ENCODE data around the gene PPP1R26. TPM values are rescaled to one million over a fixed set of nuclear protein-coding genes. Genes with fewer than 3 reads are reported as not detected.

PPP1R26 gene
- total RNA-seq, 2 donors from 2014 or later: 18.9 to 19.7 TPM

DNA sequence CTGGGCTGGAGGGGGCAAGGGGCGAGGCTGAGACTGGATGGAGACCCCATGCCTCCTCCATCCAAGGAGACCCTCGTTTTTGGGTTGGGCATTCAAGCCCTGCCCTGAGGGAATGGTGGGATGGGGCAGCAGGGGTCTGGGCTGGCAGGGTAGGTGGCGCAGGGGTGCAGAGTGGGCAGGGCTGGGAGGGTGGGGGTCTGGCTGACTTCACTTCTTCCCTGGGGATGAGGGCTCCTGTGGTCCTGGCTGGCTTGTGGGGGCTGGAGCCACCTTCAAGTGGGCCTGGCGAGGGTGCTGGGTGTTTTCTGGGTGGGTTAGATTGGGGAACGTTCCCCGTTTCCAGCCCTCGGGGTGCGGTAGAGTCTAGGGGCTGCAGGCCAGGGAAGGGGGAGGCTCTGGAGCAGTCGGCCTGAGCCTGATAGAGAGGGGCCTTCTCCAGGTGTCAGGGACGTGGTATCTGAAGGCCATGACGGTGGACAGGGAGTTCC is 42.1 kb downstream of the PPP1R26 start:
- H3K27me3 ChIP-seq: no peaks in the 10 kb centered on the region
- DNase-seq: no peak
- intact Hi-C loops (cut with DNase I): no loop called here

DNA sequence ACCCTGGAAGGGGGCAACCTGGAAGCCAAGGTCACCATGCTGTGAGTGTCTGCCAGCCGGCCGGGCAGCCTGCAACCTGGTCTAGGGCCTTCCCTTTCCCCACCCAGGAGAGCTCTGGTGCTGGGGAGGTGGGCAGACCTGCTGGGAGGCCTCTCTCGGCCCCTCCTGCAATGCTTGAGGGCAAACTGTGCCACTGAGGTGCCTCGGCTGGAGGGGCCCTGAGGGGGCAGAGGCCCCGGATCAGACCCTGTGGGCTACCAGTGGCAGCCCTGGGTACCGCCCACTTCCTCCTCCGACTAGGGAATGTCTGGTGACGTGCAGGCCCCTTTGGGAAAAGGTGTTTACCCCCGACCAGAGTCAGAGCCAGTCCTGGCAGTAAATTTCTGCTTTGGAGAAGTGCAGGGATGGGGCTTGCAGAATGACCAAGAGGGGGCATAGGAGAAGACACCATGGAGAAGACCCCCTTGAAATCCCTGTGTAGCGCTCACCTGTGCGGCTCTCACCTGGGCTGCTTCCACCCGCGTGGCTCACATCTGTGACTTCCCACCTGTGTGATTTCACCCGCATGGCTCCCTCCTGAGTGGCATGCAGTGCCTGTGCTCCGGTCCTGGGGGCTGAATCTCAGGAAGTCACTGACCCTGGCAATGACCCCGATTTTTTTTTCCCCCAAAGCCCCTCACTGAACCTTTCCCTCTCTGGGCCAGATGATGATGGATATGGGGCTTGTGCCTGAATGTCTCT is 42.7 kb downstream of the PPP1R26 start:
- Histone ChIP-seq H3K4me3 (no peak overlapping the region), H3K27me3 (no peaks in the 10 kb centered on the region), H3K4me1 (no peaks in the 10 kb centered on the region), H3K9ac (ENCODE audit: low read depth in 2 of 2, low read length in 2 of 2) (peak overlapping the region in 1 of 2 donors; percentile 2), H3K36me3 (no peaks in the 10 kb centered on the region), H3K9me3 (no peaks in the 10 kb centered on the region), H3K27ac (no peak overlapping the region)
- TF ChIP-seq, protein P1, sequence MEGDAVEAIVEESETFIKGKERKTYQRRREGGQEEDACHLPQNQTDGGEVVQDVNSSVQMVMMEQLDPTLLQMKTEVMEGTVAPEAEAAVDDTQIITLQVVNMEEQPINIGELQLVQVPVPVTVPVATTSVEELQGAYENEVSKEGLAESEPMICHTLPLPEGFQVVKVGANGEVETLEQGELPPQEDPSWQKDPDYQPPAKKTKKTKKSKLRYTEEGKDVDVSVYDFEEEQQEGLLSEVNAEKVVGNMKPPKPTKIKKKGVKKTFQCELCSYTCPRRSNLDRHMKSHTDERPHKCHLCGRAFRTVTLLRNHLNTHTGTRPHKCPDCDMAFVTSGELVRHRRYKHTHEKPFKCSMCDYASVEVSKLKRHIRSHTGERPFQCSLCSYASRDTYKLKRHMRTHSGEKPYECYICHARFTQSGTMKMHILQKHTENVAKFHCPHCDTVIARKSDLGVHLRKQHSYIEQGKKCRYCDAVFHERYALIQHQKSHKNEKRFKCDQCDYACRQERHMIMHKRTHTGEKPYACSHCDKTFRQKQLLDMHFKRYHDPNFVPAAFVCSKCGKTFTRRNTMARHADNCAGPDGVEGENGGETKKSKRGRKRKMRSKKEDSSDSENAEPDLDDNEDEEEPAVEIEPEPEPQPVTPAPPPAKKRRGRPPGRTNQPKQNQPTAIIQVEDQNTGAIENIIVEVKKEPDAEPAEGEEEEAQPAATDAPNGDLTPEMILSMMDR (IDR thresholded peaks at IDR 0.05): no peak
- no peak for DNase-seq
- intact Hi-C loops (cut with DNase I): no loop called here

More for the DNA sequence above, 42.1 kb downstream of the PPP1R26 start:
- no peaks in the 10 kb centered on the region for H3K4me1 ChIP-seq
- no peaks in the 10 kb centered on the region for H3K9me3 ChIP-seq
- H3K36me3 ChIP-seq: no peaks in the 10 kb centered on the region
- H3K4me3 ChIP-seq: no peak overlapping the region
- no peak overlapping the region for H3K27ac ChIP-seq
- H3K9ac ChIP-seq (ENCODE audit: low read depth in 2 of 2, low read length in 2 of 2): no peak overlapping the region
- TF ChIP-seq, protein P1 (IDR thresholded peaks at IDR 0.05): no peak

DNA sequence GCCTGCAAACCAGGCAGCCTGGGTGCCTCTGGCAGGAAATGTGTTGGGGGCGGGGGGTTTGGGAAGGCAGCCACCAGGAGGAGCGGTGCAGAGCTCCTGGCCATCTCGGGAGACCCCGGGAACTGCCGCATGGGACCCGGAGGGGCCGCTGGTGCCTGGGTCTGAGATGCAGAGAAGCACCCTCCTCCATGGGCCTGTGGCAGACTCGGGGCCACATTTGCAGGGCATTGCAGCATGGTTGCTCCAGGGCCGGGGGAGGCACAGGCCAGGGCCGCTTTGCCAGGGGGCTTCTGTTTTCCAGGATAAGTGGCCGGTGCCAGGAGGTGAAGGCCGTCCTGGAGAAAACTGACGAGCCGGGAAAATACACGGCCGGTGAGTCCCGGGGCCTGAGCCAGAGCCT is 43.3 kb downstream of the PPP1R26 start:
- TF ChIP-seq, protein P1 (IDR thresholded peaks at IDR 0.05): no peak
- intact Hi-C loops (cut with DNase I): no loop called here
- H3K9ac ChIP-seq (ENCODE audit: low read depth in 2 of 2, low read length in 2 of 2): no peak overlapping the region
- H3K36me3 ChIP-seq: no peaks in the 10 kb centered on the region
- H3K27ac ChIP-seq: no peak overlapping the region
- DNase-seq: no peak
- no peak overlapping the region for H3K4me3 ChIP-seq
- H3K4me1 ChIP-seq: no peaks in the 10 kb centered on the region
- H3K27me3 ChIP-seq: no peaks in the 10 kb centered on the region
- H3K9me3 ChIP-seq: no peaks in the 10 kb centered on the region

DNA sequence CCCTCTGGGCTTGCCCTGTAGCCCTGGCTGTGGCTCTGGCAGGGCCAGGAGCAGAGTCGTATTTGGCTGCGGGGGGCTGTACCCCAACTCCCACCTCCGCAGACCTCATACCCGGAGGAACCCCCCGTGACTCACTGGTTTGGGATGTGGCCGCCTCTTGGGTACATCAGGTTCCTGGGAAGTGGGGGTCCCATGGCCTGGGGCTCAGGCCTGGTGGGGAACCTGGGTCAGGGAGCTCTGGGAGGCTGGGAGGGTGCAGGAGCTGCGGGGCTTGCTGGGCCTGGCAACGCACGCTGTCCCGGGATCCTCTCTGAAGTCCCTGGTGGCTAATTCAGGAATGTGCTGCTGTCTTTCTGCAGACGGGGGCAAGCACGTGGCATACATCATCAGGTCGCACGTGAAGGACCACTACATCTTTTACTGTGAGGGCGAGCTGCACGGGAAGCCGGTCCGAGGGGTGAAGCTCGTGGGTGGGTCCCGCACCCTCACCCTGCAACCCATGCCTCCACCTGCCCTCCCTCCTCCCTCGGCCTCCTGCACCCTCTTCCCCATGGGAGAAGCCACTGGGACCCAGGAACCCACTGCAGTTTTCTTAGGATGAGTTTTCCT is 44.0 kb downstream of the PPP1R26 start:
- no peaks in the 10 kb centered on the region for H3K4me1 ChIP-seq
- no peaks in the 10 kb centered on the region for H3K36me3 ChIP-seq
- no peak for DNase-seq
- no peak overlapping the region for H3K4me3 ChIP-seq
- TF ChIP-seq, protein P1 (IDR thresholded peaks at IDR 0.05): no peak
- intact Hi-C loops (cut with DNase I): no loop called here
- H3K27ac ChIP-seq: no peak overlapping the region
- H3K9ac ChIP-seq (ENCODE audit: low read depth in 2 of 2, low read length in 2 of 2): no peak overlapping the region
- H3K27me3 ChIP-seq: no peaks in the 10 kb centered on the region
- no peaks in the 10 kb centered on the region for H3K9me3 ChIP-seq

GRCh38 chr9:135524130-135524861 is 44.7 kb downstream of the PPP1R26 start:
- H3K9ac ChIP-seq (ENCODE audit: low read depth in 2 of 2, low read length in 2 of 2): no peak overlapping the region
- TF ChIP-seq, protein P1 (IDR thresholded peaks at IDR 0.05): no peak
- intact Hi-C loops (cut with DNase I): no loop called here
- H3K4me3 ChIP-seq: no peak overlapping the region
- H3K27me3 ChIP-seq: no peaks in the 10 kb centered on the region
- H3K36me3 ChIP-seq: no peaks in the 10 kb centered on the region
- no peaks in the 10 kb centered on the region for H3K4me1 ChIP-seq
- H3K9me3 ChIP-seq: no peaks in the 10 kb centered on the region
- H3K27ac ChIP-seq: no peak overlapping the region
- no peak for DNase-seq
